ENCODE measurements around the gene NPIPB2. TPM values are rescaled to one million over a fixed set of nuclear protein-coding genes. Genes with fewer than 3 reads are reported as not detected.

The NPIPB2 gene
- total and polyA plus RNA-seq, 2 of the 13 experiments (the other 11 are each of a cell fraction or from before 2014, with no cell fraction given), result 1.8 to 4.1 TPM

DNA sequence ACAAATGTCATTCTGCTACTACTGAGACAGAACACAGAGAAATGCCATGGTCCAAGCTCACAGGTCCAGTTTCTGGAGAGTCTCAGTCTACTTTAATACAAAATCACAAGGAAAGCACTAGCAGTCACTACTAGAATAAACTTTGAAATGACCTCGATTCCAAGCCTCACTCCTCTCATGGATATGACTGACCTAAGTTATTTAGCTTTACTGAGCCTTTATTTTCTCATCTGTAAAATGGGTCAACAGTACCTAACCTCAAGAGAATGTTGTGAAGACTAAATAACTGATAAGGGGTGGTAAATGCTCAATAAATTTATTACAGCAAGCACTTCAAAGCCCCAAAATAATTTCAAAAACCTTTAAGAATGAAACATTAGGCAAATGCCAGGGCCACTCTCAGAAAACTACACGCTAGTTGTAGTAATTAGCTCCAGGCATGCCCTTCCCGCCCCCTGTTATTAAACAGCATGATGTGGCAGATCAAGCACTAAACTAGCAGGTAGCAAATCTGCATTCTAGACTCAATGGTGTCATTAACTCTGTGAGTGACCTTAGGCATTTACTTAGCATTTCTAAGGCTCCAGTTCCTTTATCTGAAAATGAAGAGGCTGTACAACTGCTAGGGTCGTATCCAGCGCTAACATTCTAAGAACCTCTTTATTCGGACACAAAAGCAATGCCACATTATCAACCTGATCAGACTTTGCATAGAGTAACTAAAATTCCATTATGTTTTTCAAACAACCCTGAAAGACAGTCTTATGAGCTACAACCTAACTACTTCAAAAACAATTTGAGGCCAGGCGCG lies 34.5 kb downstream of the NPIPB2 start:
- FAIRE-seq (no peak), ATAC-seq (no peak), DNase-seq (ENCODE audit: low spot score) (no peak)
- Histone ChIP-seq H3K79me2 (ENCODE audit: insufficient read depth, low read length) (peaks cover 94% of the 10 kb centered on the region), H3K27me3 (ENCODE audit: control insufficient read depth in 1 of 2, insufficient read depth in 2 of 2, low read length in 2 of 2) (no peaks in the 10 kb centered on the region), H3K4me1 (ENCODE audit: insufficient read depth, low read length) (peaks cover 35% of the 10 kb centered on the region), H3K4me2 (ENCODE audit: low read depth, low read length) (no peak overlapping the region), H3K36me3 (replicated peaks in 1 of 2; ENCODE audit: control insufficient read depth in 1 of 2, insufficient read depth in 2 of 2, low read length in 2 of 2) (peaks cover 17 to 54% of the 10 kb centered on the region in 2 experiments), H4K20me1 (ENCODE audit: insufficient read depth, low read length) (peaks cover 86% of the 10 kb centered on the region), H3K9ac (ENCODE audit: insufficient read depth, low read depth, low read length) (no peak overlapping the region), H3K4me3 (replicated peaks in 1 of 3; ENCODE audit: insufficient read depth in 1 of 3, low read depth in 2 of 3, low read length in 3 of 3) (no peak overlapping the region), H2AFZ (ENCODE audit: low read length) (no peak overlapping the region), H3K27ac (ENCODE audit: extremely low read length, insufficient read depth, low read length) (no peak overlapping the region), H3K9me3 (ENCODE audit: low read length) (no peaks in the 10 kb centered on the region)
- 88% methylated on average over 8 of the region's 8 CpGs for WGBS (ENCODE audit: low lambda C conversion rate)
- intact Hi-C loops (cut with micrococcal nuclease; ENCODE audit: unreplicated experiment) (no loop called here), in situ Hi-C loops (cut with HindIII; ENCODE audit: extremely low pct_ligation_motif_present, low pct_unique_long_range_greater_than_20kb) (no loop called here)
- ChIA-PET POLR2A (interaction anchor here (1.3 kb wide), 1 partner anchor 9 kb away, joined by 5 read pairs; the partner anchor contains the start of gene GSPT1), CTCF (ENCODE audit: low intra/inter-chr PET ratio, low total read pairs) (no interaction called here)
- BruUV-seq (replicated peaks), result no TSS peak
- TF ChIP-seq, protein P1, sequence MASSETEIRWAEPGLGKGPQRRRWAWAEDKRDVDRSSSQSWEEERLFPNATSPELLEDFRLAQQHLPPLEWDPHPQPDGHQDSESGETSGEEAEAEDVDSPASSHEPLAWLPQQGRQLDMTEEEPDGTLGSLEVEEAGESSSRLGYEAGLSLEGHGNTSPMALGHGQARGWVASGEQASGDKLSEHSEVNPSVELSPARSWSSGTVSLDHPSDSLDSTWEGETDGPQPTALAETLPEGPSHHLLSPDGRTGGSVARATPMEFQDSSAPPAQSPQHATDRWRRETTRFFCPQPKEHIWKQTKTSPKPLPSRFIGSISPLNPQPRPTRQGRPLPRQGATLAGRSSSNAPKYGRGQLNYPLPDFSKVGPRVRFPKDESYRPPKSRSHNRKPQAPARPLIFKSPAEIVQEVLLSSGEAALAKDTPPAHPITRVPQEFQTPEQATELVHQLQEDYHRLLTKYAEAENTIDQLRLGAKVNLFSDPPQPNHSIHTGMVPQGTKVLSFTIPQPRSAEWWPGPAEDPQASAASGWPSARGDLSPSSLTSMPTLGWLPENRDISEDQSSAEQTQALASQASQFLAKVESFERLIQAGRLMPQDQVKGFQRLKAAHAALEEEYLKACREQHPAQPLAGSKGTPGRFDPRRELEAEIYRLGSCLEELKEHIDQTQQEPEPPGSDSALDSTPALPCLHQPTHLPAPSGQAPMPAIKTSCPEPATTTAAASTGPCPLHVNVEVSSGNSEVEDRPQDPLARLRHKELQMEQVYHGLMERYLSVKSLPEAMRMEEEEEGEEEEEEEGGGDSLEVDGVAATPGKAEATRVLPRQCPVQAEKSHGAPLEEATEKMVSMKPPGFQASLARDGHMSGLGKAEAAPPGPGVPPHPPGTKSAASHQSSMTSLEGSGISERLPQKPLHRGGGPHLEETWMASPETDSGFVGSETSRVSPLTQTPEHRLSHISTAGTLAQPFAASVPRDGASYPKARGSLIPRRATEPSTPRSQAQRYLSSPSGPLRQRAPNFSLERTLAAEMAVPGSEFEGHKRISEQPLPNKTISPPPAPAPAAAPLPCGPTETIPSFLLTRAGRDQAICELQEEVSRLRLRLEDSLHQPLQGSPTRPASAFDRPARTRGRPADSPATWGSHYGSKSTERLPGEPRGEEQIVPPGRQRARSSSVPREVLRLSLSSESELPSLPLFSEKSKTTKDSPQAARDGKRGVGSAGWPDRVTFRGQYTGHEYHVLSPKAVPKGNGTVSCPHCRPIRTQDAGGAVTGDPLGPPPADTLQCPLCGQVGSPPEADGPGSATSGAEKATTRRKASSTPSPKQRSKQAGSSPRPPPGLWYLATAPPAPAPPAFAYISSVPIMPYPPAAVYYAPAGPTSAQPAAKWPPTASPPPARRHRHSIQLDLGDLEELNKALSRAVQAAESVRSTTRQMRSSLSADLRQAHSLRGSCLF (CRISPR knock-in tag; IDR thresholded peaks at IDR 0.05; ENCODE audit: borderline replicate concordance), result no peak
- 0 out of 2 replicates have a peak, but pooled peaks have one; percentile 12 for TF ChIP-seq KDM5A (IDR thresholded peaks at IDR 0.05; ENCODE audit: borderline replicate concordance, low read length)
- TF ChIP-seq ADNP (CRISPR knock-in tag; IDR thresholded peaks at IDR 0.05), result 0 out of 2 replicates have a peak, but pooled peaks have one; percentile 50
- TF ChIP-seq, protein P2, sequence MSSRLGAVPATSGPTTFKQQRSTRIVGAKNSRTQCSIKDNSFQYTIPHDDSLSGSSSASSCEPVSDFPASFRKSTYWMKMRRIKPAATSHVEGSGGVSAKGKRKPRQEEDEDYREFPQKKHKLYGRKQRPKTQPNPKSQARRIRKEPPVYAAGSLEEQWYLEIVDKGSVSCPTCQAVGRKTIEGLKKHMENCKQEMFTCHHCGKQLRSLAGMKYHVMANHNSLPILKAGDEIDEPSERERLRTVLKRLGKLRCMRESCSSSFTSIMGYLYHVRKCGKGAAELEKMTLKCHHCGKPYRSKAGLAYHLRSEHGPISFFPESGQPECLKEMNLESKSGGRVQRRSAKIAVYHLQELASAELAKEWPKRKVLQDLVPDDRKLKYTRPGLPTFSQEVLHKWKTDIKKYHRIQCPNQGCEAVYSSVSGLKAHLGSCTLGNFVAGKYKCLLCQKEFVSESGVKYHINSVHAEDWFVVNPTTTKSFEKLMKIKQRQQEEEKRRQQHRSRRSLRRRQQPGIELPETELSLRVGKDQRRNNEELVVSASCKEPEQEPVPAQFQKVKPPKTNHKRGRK (CRISPR knock-in tag; IDR thresholded peaks at IDR 0.05), result no peak
- no peak for TF ChIP-seq TSC22D2 (CRISPR knock-in tag; IDR thresholded peaks at IDR 0.05; ENCODE audit: borderline replicate concordance)
- TF ChIP-seq, protein P3, sequence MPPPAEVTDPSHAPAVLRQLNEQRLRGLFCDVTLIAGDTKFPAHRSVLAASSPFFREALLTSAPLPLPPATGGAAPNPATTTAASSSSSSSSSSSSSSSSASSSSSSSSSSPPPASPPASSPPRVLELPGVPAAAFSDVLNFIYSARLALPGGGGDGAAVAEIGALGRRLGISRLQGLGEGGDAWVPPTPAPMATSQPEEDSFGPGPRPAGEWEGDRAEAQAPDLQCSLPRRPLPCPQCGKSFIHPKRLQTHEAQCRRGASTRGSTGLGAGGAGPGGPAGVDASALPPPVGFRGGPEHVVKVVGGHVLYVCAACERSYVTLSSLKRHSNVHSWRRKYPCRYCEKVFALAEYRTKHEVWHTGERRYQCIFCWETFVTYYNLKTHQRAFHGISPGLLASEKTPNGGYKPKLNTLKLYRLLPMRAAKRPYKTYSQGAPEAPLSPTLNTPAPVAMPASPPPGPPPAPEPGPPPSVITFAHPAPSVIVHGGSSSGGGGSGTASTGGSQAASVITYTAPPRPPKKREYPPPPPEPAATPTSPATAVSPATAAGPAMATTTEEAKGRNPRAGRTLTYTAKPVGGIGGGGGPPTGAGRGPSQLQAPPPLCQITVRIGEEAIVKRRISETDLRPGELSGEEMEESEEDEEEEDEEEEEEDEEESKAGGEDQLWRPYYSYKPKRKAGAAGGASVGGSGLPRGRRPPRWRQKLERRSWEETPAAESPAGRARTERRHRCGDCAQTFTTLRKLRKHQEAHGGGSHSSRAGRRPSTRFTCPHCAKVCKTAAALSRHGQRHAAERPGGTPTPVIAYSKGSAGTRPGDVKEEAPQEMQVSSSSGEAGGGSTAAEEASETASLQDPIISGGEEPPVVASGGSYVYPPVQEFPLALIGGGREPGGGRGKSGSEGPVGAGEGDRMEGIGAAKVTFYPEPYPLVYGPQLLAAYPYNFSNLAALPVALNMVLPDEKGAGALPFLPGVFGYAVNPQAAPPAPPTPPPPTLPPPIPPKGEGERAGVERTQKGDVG (CRISPR knock-in tag; IDR thresholded peaks at IDR 0.05; ENCODE audit: borderline replicate concordance), result no peak
- TF ChIP-seq ZKSCAN8 (CRISPR knock-in tag; IDR thresholded peaks at IDR 0.05; ENCODE audit: borderline replicate concordance), result no peak
- TF ChIP-seq RCOR2 (CRISPR knock-in tag; IDR thresholded peaks at IDR 0.05), result 0 out of 2 replicates have a peak, but pooled peaks have one; percentile 39
- TF ChIP-seq HNRNPUL1 (IDR thresholded peaks at IDR 0.05; ENCODE audit: low read depth, low read length), result no peak
- TF ChIP-seq ZNF572 (CRISPR knock-in tag; IDR thresholded peaks at IDR 0.05), result no peak
- TF ChIP-seq ZNF660 (CRISPR knock-in tag; IDR thresholded peaks at IDR 0.05; ENCODE audit: borderline replicate concordance, low read depth), result no peak
